Left renal pelvis (tissue), 4 donors: ENCODE data around the gene TSHZ3. TPM values are rescaled to one million over a fixed set of nuclear protein-coding genes. Genes with fewer than 3 reads are reported as not detected.

ENCODE experiments used
- DNase-seq, 4 donors: peaks; one replicate each; pipeline ENCODE4 v3.0.0-alpha.2; 2013; ENCODE audit warnings: low read depth in 4 of 4, low spot score in 3 of 4
- polyA plus RNA-seq, 4 donors: library from polyadenylated mRNA; unstranded; fragments of 120-200 nt; gene quantifications; one replicate each; pipeline ENCODE4 v1.2.1, GENCODE V29; 2013; ENCODE audit not compliant: insufficient read length in 4 of 4

Gene TSHZ3
- polyA plus RNA-seq, 4 donors = 11.9 to 16.9 (median 12.7) TPM

- DNase-seq = no peak
Measured at GRCh38 chr19:31338069-31338776, 11.0 kb downstream of the TSHZ3 start.

GRCh38 chr19:31337008-31337914, 12.0 kb downstream of the TSHZ3 start:
- DNase-seq = no peak

GRCh38 chr19:31335716-31336115, 13.5 kb downstream of the TSHZ3 start:
- DNase-seq = no peak

GRCh38 chr19:31334849-31335624, 14.2 kb downstream of the TSHZ3 start:
- no peak for DNase-seq

GRCh38 chr19:31334101-31334848, 15.0 kb downstream of the TSHZ3 start:
- no peak for DNase-seq

GRCh38 chr19:31332096-31332495, 17.1 kb downstream of the TSHZ3 start:
- no peak for DNase-seq

- DNase-seq = no peak
Measured at GRCh38 chr19:31331536-31331935, 17.7 kb downstream of the TSHZ3 start.

GRCh38 chr19:31330761-31331160, 18.5 kb downstream of the TSHZ3 start:
- DNase-seq = no peak

- no peak for DNase-seq
Measured at GRCh38 chr19:31330237-31330636, 19.0 kb downstream of the TSHZ3 start.

GRCh38 chr19:31329819-31330218, 19.4 kb downstream of the TSHZ3 start:
- DNase-seq = no peak

GRCh38 chr19:31328238-31328637, 21.0 kb downstream of the TSHZ3 start:
- no peak for DNase-seq

- DNase-seq = no peak
Measured at GRCh38 chr19:31326329-31327028, 22.8 kb downstream of the TSHZ3 start.

GRCh38 chr19:31325342-31325741, 23.9 kb downstream of the TSHZ3 start:
- DNase-seq = no peak

GRCh38 chr19:31319465-31319864, 29.8 kb downstream of the TSHZ3 start:
- no peak for DNase-seq

GRCh38 chr19:31318790-31319425, 30.3 kb downstream of the TSHZ3 start:
- no peak for DNase-seq

GRCh38 chr19:31317570-31317969, 31.7 kb downstream of the TSHZ3 start:
- DNase-seq = no peak

GRCh38 chr19:31317093-31317492, 32.1 kb downstream of the TSHZ3 start:
- no peak for DNase-seq

GRCh38 chr19:31316201-31316951, 32.9 kb downstream of the TSHZ3 start:
- no peak for DNase-seq

- DNase-seq = no peak
Measured at GRCh38 chr19:31315652-31316051, 33.6 kb downstream of the TSHZ3 start.
